GM20431 (cell line): ENCODE data around the gene THAP3.

Source experiments
- in situ Hi-C: fragments of 300-500 bp; cut with MseI, MboI; formaldehyde crosslinking; loops from one replicate; pipeline ENCODE4 v1.15.0; 2020; ENCODE audit warnings: low sequenced_read_pairs; ENCODE audit not compliant: unreplicated experiment

THAP3 gene

DNA sequence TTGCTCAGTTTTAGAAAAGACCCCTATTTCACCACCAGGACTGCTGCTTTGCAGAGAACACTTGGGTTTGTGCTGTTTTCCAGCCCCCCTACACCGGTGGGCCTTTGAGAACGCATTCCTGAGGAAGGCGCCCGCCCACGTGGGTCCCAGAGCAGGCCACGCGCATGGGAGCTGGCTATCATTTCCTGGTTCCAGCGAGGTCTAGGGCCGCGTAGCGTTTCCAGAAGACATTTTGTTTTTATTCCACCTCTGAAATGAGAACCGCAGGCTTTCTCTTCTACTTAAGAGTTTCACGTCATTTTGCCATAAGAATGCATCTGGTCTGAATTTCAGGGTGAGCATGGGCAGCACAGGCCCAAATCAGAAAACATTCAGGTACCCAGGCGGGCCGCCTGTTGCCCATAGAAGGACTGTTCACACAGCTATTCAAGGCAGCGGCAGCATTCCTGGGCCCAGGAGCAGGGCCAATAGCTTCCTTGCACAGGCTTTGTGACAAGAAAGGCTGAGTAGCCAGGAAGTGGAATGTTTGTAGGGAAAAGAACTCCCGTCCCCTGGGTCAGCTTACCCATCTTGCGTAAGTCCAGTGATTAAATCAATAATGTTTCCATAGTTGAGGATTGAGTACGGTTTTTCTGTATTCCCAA, 20.6 kb upstream of the THAP3 start:
- in situ Hi-C loops = no loop called here

GRCh38 chr1:6612641-6613360, 11.9 kb upstream of the THAP3 start:
- in situ Hi-C loops = no loop called here

- in situ Hi-C loops = no loop called here
Measured at GRCh38 chr1:6613361-6614018, 11.2 kb upstream of the THAP3 start, which contains the start of gene PHF13. TSS of gene PHF13 (plus strand) at chr1:6613731. CDS start at chr1:6614067, 336 bp downstream.

DNA sequence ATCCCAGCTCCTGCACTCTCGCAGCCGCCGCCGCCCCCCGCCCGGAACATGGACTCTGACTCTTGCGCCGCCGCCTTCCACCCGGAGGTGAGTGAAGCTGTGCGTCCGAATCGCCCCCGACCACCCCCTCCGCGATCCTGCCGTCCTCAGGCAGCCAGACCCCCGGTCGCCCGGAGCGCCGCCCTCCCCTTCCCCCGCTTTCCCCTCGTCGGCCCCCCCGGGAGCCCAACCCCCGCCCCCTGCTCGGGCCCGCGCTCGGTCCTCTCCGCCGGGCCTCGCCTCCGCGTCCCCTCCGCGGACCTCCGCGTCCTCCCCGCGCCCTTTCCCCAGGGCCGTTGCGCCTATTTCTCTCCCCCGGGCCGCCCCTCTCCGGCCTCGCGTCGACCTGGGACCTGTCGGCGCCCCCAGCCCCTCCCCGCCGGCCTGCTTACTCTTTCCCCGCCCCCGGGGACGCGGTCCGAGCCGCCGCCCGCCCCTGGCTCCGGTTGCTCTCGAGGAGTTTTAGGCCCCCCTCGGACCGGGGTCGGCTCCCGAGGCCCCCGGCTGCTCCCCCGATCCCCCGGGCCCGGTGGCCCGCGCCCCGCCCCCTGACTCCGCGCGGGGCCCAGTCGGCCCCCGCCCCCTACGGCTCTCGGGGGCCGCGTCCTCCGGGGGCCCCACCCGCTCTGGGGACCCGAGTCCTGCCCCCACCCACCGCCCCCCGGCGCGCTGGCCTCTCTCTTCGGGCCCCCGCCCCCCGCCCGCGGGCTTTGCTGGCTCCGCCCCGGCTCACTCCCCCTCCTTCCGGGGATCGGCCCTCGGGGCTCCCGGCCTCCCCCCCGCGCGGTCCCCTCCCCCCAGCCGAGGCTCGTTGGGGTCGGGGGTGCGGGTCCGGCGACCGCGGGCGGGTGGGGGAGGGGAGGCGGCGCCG, 10.4 kb upstream of the THAP3 start:
- in situ Hi-C loops = no loop called here

DNA sequence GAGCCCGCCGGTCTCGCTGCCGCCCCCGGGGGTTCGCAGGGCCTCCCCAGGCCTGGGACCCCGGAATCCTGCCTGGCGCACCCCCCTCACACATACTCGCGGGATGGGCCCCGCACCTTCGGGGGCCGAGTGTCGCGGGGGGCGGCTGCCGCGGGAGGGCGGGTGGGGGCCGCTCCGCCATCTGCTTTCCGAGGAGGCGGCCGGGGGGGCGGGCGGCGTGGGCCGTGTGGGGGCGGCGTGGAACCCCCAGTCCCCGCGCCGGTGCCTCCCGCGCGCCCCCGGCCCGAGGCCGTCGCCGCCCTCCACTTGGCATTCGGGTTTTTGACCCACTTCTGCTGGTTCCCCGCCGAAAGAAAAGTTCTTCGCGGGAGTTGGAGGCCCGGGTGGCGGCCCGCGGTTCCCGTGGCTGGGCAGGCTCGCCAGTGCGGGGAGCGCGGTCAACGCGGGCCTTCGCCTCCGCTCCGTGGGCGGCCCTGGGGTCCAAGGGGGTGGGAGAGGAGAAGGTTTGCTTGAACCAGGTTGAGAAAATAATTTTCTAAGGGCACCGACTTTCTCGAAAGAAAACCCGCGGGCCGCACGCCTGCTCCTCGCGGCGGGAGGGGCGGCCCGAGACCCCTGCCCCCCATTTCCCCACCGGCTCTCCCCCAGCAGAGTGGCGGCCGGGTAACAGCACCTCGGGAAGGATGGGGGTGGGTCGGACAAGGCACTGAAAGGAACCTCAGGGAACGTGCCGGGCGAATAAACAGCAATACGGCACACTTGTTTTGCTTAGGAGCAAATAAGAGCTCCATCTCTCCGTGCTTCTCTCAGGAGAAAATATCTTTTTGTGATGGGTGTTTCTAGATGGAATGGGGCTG, 9.5 kb upstream of the THAP3 start:
- in situ Hi-C loops = no loop called here

DNA sequence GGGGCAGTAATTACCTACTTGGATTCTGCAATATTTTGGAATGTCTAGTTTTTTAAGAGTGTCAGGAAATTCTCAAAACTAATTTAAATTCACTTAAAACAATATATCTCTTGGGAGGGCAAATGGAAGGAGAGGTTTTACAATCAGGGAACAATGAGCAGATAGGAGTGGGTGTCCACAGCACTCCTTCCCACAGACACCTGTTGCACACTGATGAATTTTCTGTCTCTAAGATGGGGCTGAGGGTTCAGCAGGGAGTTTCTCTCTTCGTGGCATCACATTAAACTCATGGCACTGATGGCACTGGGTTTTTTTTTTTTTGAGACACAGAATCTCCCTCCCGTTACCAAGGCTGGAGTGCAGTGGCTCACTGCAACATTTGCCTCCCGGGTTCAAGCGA, 5.6 kb upstream of the THAP3 start:
- in situ Hi-C loops = no loop called here

- in situ Hi-C loops = no loop called here
Measured at GRCh38 chr1:6621429-6622391, 3.0 kb upstream of the THAP3 start.

DNA sequence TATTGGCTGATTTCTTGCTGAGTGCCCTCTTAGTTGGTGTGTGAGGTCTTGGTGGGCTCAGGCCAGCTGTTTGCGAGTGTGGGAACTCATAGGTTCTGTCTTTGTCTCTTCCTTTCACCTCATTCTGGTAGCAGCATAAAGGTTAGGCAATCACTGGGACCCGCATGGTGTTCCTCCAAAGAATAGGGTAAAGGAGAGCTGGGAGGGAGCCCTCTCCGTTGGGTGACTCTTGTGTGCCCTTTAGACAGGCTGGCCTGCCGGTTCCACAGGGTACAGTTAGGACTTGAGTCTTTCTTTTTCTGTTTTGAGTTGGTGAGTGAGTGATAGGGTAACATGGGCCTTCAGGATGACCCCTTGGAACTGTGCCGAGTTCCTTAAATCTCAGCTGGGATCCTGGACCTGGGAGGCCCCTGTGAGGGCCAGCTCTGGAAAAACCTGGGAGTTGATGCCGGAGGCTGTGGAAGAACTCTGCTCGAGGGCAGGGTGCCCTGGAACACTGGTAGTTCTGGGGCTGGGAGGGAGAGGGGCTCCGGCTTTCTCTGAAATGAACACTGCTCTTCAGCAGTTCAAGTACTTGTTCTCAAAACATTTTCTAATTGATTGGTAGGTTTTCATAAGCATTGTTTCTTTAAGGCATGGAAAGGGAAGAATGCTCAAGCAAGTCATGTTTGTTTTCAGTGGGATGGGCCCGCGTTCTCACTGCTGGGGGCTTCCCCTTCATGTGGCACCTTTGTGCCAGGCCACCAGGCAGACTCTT, 2.1 kb upstream of the THAP3 start:
- in situ Hi-C loops = no loop called here

- in situ Hi-C loops = no loop called here
Measured at GRCh38 chr1:6623269-6623965, 1.3 kb upstream of the THAP3 start.

DNA sequence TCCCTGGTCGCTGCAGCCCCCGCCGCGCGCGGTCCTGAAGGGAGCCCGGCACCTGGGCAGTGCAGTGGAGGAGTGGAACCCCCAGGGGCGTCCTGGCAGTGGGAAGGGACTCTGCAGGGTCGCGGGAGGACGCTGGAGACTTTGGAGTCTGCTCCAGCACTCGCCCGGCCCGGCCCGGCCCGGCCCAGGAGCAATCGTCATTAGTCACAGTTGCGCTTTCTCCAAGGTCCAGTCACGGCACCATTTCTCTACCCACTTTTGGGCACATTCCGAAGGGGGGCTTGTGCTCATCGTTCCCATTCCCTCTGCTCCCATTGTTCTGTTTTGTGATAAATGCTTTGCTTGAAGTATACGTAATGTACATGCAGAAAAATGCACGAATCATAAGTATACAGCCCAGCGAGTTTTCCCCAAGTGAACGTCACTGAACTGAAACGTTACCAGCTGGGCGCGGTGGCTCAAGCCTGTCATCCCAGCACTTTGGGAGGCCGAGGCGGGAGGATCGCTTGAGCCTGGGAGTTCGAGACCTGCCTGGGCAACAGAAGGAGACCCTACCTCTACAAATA, 999 bp downstream of the THAP3 start:
- in situ Hi-C loops = no loop called here

DNA sequence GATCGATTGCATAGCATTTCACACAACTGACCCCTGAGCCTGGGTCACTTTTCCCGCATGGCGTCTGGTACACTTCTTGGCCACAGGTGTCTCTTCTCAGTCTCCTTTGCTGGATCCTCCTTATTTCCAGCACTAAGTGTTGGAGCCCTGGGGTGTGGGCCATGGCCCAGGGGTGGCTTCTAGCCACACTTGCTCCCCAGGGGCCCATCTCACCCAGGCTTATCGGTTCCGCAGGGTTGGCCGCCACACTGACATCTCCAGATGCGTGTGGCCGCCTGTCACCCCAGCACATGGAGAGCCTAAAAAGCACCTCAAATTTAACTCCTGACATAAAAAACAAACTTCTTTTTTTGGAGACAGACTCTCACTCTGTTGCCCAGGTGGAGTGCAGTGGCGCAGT, 2.4 kb downstream of the THAP3 start:
- in situ Hi-C loops = no loop called here

DNA sequence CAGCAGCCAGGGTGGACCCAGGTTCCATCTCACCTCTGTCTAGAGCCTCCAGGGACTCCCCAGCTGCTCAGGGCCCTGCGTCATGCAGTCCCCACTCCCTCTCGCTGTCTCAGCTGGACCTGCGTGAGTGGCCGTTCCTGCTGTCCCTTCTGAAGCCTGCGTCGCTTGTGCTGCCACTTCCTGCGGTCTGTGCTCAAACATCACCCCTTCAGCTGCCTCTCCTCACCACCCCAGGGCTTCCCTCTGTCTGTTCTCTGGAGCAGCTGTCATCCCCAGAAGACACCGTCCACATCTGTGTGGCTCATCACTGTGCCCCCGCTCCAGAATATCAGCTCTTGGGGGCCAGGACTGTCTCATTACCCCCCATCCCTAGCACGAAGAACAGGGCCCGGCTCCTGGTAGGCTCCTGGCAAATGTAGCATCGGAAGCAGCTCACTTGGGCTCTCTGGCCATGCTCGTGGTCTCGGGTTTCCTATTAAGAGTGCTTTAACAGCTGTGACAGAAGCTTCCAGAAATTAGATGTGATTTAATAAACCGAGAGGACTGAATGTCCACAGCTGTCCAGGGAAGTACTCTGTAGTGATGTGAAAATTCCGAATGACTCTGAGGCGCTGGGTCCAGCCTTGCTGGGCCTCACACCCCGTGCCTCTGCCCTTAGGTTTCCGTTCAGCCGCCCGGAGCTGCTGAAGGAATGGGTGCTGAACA, 3.3 kb downstream of the THAP3 start:
- in situ Hi-C loops = no loop called here

- in situ Hi-C loops = no loop called here
Measured at GRCh38 chr1:6628971-6629479, 4.4 kb downstream of the THAP3 start.

GRCh38 chr1:6630027-6630426, 5.4 kb downstream of the THAP3 start:
- in situ Hi-C loops = no loop called here

GRCh38 chr1:6631058-6631457, 6.4 kb downstream of the THAP3 start:
- in situ Hi-C loops = no loop called here
